Tibial nerve (tissue), 4 donors: ENCODE measurements around the gene XRCC4. TPM values are rescaled to one million over a fixed set of nuclear protein-coding genes. Genes with fewer than 3 reads are reported as not detected.

Source experiments
- DNase-seq, 2 donors: peaks; one replicate each; pipeline ENCODE4 v3.0.0-alpha.2; 2019; ENCODE audit warnings: low spot score in 2 of 2
- H3K27ac ChIP-seq, 4 donors: fragments of 200-600 bp; sonication (generic) in 3 of 4; one replicate each; pipeline ENCODE4 v1.5.1; 2017 to 2019; ENCODE audit warnings: mild to moderate bottlenecking in 1 of 4
- H3K27me3 ChIP-seq, 2 donors: fragments of 200-600 bp; sonication (generic) in 1 of 2; one replicate each; pipeline versions ENCODE4 v1.5.1 to v1.6.0; 2017 to 2019
- H3K36me3 ChIP-seq, 3 donors: fragments of 200-600 bp; sonication (generic); one replicate each; pipeline ENCODE4 v1.5.1; 2018 to 2019
- H3K4me1 ChIP-seq, 4 donors: fragments of 200-600 bp; sonication (generic) in 3 of 4; one replicate each; pipeline ENCODE4 v1.5.1; 2017 to 2019
- H3K4me3 ChIP-seq, 4 donors: fragments of 200-600 bp; sonication (generic) in 3 of 4; one replicate each; pipeline ENCODE4 v1.5.1; 2017 to 2019; ENCODE audit warnings: mild to moderate bottlenecking in 1 of 4, moderate library complexity in 1 of 4
- H3K9me3 ChIP-seq, 4 donors: fragments of 200-600 bp; sonication (generic) in 3 of 4; one replicate each; pipeline ENCODE4 v1.5.1; 2017 to 2019
- EP300 ChIP-seq, 2 donors: sonication (generic); formaldehyde crosslinking; IDR thresholded peaks; one replicate each; pipeline ENCODE4 v1.6.1; 2017; ENCODE audit warnings: antibody characterized with exemption in 2 of 2, mild to moderate bottlenecking in 1 of 2
- POLR2A ChIP-seq, 2 donors: fragments of 450-650 bp; IDR thresholded peaks; one replicate each; pipeline ENCODE4 v1.6.1; 2017; ENCODE audit warnings: antibody characterized with exemption in 2 of 2, mild to moderate bottlenecking in 2 of 2, moderate library complexity in 2 of 2
- WGBS, 2 donors: methylation state at CpG; one replicate each; pipeline ENCODE4 v1.1.5; 2018; 5-methylcytosine and 5-hydroxymethylcytosine counted together
- total RNA-seq, 4 donors: library from RNA; depleted of rRNA; stranded (reverse); fragments of >200 nt; gene quantifications; one replicate each; pipeline ENCODE4 v1.1.0, GENCODE V29; 2016
- TF ChIP-seq, protein P1 (sequence below), 5 experiments: fragments of 200-600 bp in 3 of 5; fragments of 450-650 bp in 2 of 5; sonication (generic) in 3 of 5; IDR thresholded peaks; one replicate each; pipeline ENCODE4 v1.5.1; 2016 to 2019; ENCODE audit warnings: antibody characterized with exemption in 5 of 5, mild to moderate bottlenecking in 3 of 5, moderate library complexity in 2 of 5

Gene XRCC4
- total RNA-seq, 4 donors from 2014 or later, result 3.1 to 11.7 (median 8.2) TPM

DNA sequence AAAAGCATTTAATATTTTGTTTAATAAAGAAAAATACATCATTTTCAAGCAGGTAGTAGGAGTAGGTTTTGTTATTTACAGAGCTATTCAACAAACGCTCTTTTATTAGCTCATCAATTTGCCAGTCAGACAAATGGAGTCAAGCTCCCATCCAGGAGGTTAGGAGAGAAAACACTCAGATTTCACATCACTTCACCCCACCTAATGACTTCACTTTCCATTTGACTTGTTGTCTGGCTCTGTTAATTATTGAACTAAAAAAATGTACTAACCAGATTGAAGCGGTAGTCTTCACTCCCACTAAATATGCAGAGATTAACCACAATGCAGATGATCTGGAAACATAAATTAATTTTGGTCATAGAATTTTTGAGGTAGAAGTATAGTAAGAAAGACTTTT lies 200.6 kb downstream of the XRCC4 start:
- Histone ChIP-seq H3K4me3 (no peak overlapping the region), H3K36me3 (no peaks in the 10 kb centered on the region), H3K27me3 (no peaks in the 10 kb centered on the region), H3K4me1 (no peaks in the 10 kb centered on the region), H3K27ac (no peak overlapping the region), H3K9me3 (peaks cover 0 to 5% (median 0%) of the 10 kb centered on the region in 4 donors)
- 95 to 97% methylated on average over 2 of the region's 2 CpGs for WGBS, 2 donors
- no peak for DNase-seq
- TF ChIP-seq EP300 (IDR thresholded peaks at IDR 0.05), result no peak
- no peak for TF ChIP-seq POLR2A (IDR thresholded peaks at IDR 0.05)
- TF ChIP-seq, protein P1, sequence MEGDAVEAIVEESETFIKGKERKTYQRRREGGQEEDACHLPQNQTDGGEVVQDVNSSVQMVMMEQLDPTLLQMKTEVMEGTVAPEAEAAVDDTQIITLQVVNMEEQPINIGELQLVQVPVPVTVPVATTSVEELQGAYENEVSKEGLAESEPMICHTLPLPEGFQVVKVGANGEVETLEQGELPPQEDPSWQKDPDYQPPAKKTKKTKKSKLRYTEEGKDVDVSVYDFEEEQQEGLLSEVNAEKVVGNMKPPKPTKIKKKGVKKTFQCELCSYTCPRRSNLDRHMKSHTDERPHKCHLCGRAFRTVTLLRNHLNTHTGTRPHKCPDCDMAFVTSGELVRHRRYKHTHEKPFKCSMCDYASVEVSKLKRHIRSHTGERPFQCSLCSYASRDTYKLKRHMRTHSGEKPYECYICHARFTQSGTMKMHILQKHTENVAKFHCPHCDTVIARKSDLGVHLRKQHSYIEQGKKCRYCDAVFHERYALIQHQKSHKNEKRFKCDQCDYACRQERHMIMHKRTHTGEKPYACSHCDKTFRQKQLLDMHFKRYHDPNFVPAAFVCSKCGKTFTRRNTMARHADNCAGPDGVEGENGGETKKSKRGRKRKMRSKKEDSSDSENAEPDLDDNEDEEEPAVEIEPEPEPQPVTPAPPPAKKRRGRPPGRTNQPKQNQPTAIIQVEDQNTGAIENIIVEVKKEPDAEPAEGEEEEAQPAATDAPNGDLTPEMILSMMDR (IDR thresholded peaks at IDR 0.05), result no peak

DNA sequence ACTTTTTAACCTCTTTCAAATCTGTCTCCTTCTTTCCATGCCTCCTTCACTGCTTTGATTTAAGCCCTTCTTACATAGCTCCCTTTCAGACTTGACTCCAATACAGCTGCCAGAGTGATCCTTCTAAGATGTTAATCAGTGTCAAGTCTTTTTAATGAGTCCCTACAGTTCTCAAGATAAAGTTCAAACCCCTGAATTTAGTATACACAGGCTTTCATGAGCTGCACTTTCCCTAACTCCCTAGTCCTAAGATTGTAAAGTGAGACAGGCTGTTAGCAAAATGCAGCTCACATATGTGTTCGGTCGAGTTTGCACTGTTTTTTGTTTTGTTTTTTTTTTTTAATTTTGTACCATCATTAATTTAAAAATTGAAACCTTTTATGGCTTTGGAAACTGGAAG lies 203.8 kb downstream of the XRCC4 start:
- Histone ChIP-seq H3K27me3 (no peaks in the 10 kb centered on the region), H3K36me3 (no peaks in the 10 kb centered on the region), H3K9me3 (no peaks in the 10 kb centered on the region), H3K27ac (no peak overlapping the region), H3K4me3 (no peak overlapping the region), H3K4me1 (no peaks in the 10 kb centered on the region)
- TF ChIP-seq EP300 (IDR thresholded peaks at IDR 0.05) (no peak), POLR2A (IDR thresholded peaks at IDR 0.05) (no peak)
- TF ChIP-seq, protein P1 (IDR thresholded peaks at IDR 0.05), result no peak
- DNase-seq, result no peak
- 81 to 84% methylated on average over 2 of the region's 2 CpGs for WGBS, 2 donors

DNA sequence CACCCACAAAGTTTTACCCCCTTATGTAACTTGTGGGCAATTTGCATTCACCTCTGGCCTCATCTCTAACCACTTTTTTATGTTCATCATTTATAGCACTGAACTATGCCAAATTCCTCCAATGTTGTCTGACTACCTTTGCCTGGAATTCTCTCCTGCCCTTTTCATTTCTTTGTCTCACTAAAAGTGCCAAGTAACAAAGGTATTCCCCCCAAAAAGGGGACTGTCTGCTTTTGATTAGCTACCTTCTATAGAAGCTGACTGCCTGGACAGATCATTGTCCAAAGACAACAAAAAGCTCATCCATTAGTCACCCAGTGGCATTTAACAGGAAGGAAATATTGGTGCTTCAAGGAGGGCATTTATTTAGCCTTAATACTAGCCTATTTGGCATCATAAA lies 204.3 kb downstream of the XRCC4 start:
- TF ChIP-seq POLR2A (IDR thresholded peaks at IDR 0.05) (no peak), EP300 (IDR thresholded peaks at IDR 0.05) (no peak)
- TF ChIP-seq, protein P1 (IDR thresholded peaks at IDR 0.05), result no peak
- DNase-seq, result no peak
- H3K9me3 ChIP-seq, result no peaks in the 10 kb centered on the region
- no peaks in the 10 kb centered on the region for H3K4me1 ChIP-seq
- no peak overlapping the region for H3K27ac ChIP-seq
- H3K36me3 ChIP-seq, result no peaks in the 10 kb centered on the region
- no peaks in the 10 kb centered on the region for H3K27me3 ChIP-seq
- no peak overlapping the region for H3K4me3 ChIP-seq

DNA sequence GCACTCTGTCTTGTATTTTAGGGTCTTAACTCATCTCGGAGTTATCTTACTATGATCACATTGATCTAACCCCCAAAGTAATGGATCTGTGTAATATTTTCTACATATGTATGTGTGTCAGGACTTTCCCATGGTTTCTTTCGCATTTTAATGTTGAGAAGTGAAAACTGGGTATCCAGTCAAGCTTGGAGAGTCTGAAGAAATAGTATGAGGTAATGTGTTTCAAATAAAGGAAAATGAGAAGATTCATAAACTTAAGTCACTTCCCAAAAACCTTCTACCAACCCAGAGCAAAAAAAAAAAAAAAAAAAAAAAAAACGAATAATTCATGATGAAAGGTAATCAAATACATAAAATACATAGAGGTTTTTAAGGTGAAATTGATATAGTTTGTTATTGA lies 206.4 kb downstream of the XRCC4 start:
- Histone ChIP-seq H3K4me1 (no peaks in the 10 kb centered on the region), H3K27me3 (no peaks in the 10 kb centered on the region), H3K9me3 (peaks cover 0 to 2% (median 0%) of the 10 kb centered on the region in 4 donors), H3K4me3 (no peak overlapping the region), H3K27ac (no peak overlapping the region), H3K36me3 (no peaks in the 10 kb centered on the region)
- TF ChIP-seq POLR2A (IDR thresholded peaks at IDR 0.05), result no peak
- TF ChIP-seq, protein P1 (IDR thresholded peaks at IDR 0.05), result no peak
- TF ChIP-seq EP300 (IDR thresholded peaks at IDR 0.05), result no peak
- 82 to 89% methylated on average over 3 of the region's 3 CpGs for WGBS, 2 donors
- no peak for DNase-seq

DNA sequence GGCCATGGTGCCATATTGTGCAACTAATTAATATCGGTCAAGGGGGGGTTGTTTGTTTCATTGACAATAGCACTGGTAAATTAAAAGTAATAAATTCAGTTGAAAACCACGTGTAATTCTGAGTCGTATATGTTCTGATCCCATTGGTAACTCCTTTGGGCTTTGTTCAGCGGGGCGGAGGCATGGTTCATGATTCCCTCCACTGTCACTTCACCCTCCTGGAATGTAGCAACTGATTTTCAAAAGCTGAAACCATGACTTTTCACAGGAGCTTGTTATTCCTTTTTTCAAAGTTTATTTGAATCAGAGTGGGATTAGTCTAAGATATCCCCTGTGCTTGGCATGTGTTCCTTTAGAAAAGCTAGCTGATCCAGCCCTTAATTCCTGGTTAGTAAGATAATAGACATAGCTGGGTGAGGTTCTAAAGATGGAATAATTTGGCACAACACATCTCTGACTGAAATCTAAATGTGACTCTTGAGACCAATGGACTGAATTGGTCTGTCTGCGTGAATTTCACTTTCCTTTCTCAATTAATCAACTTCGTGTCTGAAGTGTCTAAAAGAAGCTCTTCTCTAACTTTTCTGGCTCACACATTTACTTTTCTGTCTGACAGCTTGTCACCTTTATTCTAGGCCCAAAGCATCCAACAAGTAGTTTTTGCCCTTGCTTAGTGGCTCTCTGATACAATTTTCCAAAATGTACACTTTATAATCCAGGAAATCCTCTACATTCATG lies 208.5 kb downstream of the XRCC4 start:
- H3K4me1 ChIP-seq, result no peaks in the 10 kb centered on the region
- H3K27ac ChIP-seq, result peak overlapping the region in 1 of 4 donors; percentile 29
- 70 to 77% methylated on average over 7 of the region's 7 CpGs for WGBS, 2 donors
- no peaks in the 10 kb centered on the region for H3K27me3 ChIP-seq
- H3K36me3 ChIP-seq, result no peaks in the 10 kb centered on the region
- H3K4me3 ChIP-seq, result no peak overlapping the region
- no peak for DNase-seq
- TF ChIP-seq, protein P1 (IDR thresholded peaks at IDR 0.05), result no peak
- TF ChIP-seq EP300 (IDR thresholded peaks at IDR 0.05) (no peak), POLR2A (IDR thresholded peaks at IDR 0.05) (no peak)
- peaks cover 0 to 7% (median 0%) of the 10 kb centered on the region in 4 donors for H3K9me3 ChIP-seq
